Esophagus mucosa (tissue), 1 donor: ENCODE measurements around the gene STK32C. TPM values are rescaled to one million over a fixed set of nuclear protein-coding genes. Genes with fewer than 3 reads are reported as not detected.
"Not testable (repeated sequence)": the region's sequence is repeated elsewhere in the genome, so short reads cannot be mapped to it uniquely, and the experiment has no call there.

Source experiments
- ATAC-seq: fragments of 200-7000 bp; cut with Tn5 transposase; one replicate; pipeline ENCODE4 v1.9.1; 2020
- total RNA-seq: library from RNA; stranded (reverse); gene quantifications from one replicate; pipeline ENCODE4 v1.2.4, GENCODE V29; 2023
- donor health status: DM: yes; HTN: yes; CAD: no.

The STK32C gene
- 7.1 TPM for total RNA-seq

DNA sequence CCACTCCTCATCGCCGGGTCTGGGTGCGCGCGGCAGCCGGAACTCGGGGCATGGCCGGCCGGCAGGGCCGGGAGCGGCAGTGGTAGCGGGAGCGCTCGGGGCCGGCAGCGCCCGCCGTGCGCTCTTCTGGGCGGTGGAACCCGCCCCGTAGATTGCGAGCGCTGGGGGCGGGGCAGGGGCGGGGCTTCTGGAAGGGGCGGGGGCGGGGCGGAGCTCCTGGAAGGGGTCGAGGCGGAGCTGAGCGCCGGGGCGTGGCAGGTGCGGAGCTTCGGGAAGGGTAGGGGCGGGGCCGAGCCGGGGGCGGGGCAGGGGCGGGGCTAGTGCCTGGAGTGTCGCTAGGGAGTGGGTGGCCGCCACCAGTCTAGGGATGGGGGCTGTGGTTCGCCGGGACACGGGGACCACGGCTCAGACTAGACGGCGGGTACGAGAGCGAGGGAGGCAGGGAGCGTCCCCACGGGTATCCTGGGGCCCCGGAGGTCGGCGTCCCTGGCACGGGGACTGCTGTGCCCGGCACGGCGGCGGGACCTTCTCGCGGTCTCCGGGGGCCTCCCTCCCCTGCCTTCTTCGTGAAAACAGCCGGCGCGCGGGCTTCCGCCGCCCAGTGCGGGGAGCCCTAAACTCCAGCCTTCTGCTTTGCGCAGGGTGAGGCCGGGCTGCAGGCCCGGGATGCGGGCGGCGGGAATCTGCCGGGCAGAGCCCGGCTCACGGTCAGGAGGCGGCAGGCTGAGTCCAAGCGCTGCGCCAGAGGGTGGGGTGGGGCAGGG lies at the start of gene STK32C:
Gene STK32C, minus strand, starts transcription at position 128 of the 764 bp plus-strand sequence. Its CDS starts 117 bp downstream, at position 11.
- peak; percentile 96 for ATAC-seq

DNA sequence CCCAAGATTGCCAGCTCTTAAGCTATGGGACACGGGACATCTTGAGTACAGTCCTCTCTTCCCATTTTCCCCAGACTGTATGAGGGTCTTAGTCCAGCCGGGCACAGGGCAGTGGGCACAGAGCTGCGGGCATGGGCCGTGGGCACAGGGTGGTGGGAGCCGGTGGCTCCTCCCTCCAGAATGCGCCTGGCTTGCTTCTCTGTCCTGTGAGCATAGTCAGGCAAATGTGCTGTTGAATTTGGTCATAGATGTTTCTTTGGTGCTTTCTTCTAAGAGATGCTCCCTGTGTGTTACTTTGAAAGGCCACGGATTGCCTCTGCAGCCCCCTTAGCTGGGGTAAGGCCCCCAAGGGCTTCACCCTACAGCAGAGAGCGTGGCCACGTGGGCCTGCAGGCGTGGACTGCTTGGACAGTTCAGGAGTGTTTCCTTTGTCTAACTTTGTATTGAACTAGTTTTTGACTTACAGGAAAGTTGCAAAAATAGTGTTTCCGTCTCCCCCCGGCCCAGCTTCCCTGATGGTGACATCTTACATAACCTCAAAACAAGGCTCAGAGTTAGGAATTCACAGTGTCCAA lies 49.0 kb upstream of the STK32C start:
- ATAC-seq: no peak

DNA sequence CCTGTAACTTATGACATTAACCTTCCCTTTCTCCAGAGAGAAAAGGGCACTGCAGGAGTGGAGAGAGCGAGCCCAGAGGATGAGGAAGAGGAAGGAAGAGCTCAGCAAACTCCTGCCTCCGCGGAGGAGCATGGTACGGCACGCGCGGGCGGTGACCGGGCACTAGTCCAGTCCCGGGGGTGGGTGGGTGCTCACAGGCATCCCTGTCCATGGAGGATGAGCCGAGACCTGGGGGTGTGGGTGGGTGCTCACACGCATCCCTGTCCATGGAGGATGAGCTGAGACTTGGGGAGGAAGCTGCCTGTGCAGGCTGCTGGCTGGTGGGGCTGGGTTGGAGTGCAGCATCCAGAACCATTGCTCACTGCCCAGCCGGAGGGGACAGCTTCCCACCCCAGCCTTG lies 48.0 kb upstream of the STK32C start:
- ATAC-seq: no peak

DNA sequence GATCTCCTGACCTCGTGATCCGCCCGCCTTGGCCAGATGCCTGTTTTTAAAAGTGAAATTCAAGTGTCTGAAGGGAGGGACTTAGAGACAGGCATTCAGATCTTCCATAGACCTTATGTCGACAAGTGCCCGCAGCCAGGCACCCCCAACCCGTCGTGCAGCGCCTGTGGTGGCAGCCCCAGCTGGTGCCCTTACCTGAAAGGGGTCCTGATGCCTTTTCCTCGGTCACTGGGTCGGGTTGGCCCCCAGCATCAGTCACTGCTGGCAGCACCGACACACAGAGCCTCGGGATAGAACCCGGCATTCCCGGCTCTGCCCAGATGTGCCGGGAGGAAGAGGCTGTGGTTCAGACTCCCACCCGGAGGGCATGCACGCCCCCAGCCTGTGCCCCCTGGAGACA lies 47.5 kb upstream of the STK32C start:
- no peak for ATAC-seq

DNA sequence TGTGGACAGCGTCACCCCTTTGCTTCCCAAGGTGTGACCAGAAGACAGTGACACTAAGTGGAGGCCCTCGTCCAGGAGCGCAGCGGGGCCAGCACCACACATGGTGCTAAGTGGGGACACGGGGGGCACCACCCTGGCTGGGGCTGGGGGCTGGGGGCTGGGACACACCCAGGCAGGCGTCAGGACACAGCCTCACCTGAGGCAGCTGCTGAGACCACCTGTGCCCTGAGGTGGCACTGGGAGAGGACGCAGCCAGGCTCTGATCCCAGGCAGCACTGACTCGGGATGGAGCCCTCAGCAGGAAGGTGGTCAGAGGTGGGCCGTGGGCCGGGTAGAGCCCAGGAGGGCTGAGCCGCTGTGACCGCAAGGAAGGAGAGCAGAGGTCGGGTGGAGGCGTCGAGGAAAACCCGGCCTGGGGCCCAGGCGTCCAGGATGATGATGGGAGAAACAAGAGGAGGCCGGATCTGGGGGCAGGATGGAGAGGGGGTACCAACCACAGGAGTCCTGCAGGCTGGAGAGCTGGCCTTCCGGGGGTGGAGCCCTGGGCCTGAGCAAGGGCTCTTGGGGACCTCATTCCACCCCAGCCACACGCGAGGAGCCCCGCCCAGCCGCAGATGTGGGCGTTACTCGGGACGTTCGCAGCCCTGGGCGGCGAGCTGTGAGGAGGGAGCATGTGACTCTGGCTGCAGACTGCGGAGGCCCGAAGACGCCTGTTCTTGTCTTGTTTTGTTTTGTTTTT lies 46.8 kb upstream of the STK32C start:
- ATAC-seq: peak; percentile 19

DNA sequence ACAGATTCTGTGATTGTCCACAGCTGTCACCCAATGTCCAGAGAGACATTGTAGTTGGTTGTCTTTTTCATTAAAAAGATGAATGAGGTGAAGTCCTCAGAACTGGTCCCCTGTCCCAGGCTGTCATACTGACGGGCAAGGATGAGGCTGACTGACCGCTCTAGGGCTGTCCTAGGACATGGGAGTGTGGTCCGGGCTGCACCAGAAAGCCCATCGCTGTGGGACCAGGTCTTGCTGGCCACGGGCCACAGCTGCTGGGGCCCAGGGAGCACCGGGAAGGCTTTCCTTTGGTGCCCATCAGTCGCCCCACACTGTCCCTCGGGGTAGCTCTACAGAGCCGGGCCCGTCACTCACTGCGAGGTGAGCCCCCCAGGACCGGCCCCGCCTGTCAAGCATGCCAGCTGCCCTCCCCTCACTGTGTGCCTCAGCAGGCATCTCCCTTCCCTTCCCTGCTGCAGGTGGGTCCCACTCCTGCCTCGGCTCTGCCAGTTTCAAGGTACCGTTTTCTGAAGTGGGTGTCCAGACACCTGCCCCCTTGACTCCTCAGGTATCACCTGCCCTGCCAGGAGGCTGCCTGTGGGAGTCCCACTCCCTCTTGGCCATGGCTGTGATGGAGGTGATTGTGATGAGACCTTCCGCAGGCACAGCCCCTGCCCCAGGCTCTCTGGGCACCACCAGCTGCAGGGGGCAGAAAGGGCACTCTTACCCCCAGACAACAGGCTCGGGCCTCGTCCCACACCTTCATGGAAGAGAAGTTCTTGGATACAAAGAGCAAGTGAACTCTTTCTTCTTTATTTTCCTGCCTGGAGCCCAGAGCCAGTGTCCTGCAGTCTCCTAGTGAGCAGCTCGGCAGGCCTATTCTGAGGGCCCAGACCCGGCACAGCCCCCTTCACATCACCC lies 46.0 kb upstream of the STK32C start:
- no peak for ATAC-seq

DNA sequence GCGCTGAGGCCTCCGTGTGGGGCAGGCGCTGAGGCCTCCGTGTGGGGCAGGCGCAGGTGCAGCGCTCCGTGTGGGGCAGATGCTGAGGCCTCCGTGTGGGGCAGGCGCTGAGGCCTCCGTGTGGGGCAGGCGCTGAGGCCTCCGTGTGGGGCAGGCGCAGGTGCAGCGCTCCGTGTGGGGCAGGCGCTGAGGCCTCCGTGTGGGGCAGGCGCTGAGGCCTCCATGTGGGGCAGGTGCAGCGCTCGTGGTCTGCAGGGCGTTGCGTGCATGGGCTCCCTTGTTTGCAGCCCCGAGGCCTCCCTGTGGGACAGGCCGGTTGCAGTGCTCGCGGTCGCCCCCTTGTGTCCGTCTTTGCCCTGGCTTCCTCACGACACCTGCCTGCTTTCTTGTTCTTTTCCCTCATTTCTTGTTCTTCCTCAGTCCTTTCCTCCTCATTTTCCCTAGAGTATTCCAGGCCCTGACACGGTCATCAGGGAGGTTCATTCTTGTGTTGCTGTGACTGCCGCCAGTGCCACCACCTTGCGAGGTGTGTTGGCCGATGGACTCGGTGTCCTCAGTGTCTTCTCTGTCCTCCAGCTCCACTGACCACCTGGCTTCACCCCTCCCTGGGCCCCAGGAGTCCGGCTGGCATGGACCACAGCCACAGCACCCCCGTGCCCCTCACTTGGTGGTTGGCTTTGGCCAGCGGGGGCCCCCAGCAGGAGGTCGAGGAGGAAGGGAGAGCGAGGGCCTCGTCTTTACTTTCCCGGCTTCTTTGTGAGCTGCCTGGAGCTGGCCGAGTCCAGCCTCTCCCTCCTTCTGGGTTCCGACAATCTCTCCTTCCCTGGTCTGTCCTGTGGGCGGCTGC lies 44.9 kb upstream of the STK32C start:
- ATAC-seq: not testable (repeated sequence)

DNA sequence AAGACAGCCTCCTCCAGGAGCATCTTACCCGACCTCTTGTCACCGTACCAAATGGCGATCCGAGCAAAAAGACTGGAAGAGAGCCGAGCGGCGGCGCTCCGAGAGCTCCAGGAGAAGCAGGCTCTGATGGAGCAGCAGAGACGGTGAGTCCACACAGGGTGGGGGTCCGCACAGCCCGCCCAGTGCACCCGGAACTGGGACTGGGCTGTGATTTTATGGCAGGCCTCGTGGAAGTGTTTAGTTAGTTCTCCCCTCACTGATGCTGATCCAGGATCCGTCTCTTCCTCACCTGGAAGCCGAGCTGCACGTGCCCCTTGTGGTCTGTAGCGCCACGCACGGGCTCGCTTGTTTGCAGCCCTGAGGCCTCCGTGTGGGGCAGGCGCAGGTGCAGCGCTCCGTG lies 43.9 kb upstream of the STK32C start:
- ATAC-seq: no peak

DNA sequence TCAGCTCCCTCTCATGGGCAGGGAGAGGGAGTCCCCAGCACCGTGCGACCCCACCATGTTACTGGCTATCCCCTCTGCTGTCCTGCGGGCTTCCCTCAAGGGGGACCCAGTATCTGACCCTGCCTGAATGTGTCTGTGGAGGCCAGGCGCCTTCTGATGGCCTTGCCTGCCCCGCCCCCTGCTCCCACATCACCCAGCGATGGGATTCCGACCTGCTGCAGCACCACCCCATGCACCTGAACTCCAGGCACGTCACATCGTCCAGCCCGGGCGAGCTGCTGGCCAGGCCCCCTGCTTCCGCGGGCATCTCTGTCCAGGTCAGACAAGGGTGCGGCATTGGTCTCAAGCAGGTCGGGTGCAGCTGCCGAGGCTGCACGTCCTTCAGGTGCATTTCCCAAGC lies 43.2 kb upstream of the STK32C start:
- no peak for ATAC-seq

DNA sequence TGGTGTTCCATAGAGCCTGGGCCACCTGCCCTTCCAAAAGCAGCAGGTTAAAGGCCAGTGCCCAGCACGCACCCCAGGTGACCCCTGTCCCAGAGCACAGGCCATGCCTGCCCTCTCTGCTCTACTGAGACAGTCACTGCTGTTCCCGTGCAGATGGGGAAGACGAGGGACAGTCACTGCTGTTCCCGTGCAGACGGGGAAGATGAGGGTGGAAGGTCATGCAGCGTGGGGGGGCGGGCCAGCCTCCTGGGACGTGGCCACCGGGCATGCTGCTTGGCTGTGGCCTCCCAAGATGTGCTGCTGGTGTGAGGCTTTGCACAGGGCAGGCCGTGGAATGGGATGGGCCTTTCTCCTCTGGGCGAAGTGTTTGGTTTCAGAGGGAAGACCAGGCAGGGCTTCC lies 42.6 kb upstream of the STK32C start:
- ATAC-seq: no peak

DNA sequence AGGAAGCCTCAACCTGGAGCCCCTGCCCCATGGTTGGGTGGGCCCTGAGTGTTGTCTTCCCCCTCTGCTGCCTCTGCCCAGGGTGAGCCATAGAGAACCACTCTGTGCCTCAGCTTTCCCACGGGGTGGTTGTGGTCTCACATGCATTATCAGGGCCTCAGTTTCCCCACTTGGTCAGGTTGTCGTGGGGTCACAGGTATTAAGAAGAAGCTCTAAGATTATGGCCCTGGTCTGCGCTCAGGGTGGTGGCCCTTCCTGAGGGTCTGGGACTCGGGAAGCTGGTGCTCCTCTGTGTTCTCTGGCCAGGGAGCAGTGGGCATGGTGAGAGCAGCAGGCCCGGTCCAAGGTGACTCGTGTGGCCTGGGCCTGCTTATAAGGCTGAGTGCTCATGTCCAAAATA lies 42.0 kb upstream of the STK32C start:
- ATAC-seq: no peak

DNA sequence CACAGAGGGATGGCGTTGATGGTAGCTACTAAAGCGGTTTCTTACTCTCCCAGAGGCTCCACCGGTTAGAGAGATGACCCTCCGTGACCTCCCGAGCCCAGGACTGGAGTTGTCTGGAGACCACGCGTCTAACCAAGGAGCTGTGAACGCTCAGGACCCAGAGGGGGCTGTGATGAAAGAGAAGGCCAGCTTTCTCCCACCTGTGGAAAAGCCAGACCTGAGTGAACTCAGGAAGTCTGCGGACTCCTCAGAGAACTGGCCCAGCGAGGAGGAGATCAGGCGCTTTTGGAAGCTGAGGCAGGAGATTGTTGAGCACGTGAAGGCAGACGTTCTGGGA lies 40.1 kb upstream of the STK32C start:
- no peak for ATAC-seq

DNA sequence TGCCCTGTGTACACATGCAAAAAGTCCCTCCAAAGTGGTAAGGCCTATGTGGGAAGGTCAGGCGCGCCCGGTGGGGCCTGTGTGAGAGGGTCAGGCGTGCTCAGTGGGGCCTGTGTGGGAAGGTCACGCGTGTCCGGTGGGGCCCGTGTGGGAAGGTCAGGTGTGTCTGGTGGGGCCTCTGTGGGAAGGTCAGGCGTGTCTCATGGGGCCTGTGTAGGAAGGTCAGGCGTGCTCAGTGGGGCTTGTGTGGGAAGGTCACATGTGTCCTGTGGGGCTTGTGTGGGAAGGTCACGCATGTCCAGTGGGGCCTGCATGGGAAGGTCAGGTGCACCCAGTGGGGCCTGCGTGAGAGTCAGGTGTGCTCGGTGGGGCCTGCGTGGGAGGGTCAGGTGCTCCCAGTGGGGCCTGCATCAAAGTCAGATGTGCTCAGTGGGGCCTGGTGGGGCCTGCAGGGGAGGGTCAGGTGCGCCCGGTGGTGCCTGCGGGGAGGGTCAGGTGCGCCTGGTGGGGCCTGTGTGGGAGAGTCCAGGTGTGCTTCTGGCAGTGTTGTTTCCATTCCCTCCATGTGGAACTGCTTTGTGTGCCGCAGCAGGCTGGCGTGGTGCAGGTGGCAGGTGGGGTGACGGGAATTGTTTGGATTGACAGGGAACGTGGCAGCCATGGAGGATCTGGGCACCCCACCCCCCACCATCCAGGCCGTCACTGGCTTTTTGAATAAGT lies 39.6 kb upstream of the STK32C start:
- peak; percentile 25 for ATAC-seq

DNA sequence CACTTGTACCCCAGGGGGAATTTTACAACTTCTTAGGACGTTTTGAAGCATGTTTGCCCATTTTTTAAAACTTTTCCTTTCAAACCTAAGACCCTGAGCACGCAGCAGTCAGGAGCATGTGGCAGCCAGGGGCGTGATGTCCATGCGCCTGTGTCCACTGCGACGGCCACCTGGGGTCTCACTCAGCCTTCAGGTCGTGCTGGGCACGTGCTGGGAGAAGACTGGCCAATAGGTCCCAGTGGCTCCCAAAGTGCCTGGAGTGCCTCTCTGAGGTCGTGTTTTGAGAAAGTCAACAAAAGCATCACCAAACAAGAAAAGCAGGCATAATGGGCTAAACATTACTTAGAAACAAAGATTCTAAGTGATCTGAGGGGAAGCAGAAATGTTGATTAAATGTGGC lies 39.1 kb upstream of the STK32C start:
- ATAC-seq: no peak

DNA sequence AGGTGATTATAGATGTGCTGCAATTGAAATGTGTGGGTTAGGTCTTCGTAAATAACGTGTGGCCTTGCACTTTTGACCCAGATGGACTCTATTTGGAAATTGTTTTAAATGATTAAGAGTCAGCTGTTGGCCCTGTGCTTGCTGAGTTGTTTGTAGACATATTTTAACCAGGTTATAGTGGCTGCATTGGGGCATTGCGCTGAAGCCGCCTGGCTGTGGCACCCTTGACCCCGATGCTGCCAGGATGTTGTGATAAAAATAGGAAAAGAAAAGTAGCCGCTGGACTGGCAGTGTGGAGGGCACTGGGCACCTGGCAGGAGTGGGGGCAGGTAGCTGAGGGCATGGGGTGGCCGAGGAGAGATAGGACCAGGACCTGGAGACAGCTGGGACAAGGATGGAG lies 37.6 kb upstream of the STK32C start:
- no peak for ATAC-seq

DNA sequence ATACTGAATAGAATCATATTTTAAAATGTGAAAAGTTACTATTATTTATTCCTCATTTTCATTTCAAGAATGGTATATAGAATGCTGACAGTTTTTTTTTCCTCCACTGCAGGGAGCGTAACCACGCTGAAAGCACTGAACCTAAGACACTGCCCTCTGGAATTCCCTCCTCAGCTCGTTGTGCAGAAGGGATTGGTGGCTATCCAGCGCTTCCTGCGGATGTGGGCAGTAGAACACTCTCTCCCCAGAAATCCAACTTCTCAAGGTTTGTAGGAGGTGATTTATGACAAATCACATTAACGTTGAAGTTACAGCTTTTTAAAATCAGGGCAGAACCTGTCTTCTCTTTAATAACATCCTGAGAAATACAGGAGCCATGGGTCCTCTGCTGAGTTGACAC lies 36.6 kb upstream of the STK32C start:
- ATAC-seq: no peak

DNA sequence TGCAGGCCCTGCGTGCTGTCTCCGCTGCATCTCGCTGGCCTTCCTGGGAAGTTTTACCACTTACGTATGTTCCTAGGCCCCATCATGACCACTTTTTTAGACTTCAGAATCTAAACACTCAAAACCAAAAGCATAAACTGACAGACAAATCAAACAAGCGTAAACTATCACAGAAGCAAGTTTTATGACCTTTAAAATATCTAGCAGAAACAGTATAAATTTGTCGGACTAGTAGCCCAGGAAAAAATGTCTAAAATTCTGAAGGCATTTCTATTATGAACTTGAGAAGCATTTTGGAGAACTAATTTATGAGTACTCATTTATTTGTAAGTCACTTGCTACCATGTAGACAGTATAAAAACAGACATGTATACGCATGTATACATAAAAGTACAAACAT lies 34.8 kb upstream of the STK32C start:
- no peak for ATAC-seq

DNA sequence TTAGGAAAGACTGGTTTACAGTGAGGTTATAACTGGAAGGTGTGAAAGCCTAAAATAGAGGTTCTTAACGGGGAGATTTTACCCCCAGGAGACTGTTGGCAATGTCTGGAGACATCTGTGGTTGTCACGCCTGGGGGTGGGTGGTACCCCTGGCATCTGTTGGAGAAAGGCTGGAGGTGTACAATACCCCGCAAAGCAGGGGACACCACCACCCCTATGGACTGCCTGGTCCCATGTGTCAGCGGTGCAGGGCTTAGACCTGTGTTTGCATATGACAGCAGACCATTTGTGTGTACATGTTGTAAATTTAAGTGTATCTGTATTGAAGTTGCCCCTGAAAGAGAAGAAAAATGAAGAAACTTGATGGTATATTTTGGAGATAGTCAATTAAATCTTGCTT lies 34.0 kb upstream of the STK32C start:
- ATAC-seq: no peak

DNA sequence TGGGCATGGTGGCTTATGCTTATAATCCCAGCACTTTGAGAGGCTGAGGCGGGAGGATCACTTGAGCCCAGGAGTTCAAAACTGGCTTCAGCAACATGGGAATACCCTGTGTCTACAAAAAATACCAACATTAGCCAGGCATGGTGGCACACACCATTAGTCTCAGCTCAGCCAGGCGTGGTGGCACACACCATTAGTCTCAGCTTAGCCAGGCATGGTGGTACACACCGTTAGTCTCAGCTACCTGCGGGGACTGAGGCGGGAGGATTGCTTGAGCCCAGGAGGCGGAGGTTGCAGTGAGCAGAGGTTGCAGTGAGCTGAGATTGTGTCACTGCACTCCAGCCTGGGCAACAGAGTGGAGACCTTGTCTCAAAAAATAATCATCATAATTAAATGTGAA lies 33.3 kb upstream of the STK32C start:
- no peak for ATAC-seq

DNA sequence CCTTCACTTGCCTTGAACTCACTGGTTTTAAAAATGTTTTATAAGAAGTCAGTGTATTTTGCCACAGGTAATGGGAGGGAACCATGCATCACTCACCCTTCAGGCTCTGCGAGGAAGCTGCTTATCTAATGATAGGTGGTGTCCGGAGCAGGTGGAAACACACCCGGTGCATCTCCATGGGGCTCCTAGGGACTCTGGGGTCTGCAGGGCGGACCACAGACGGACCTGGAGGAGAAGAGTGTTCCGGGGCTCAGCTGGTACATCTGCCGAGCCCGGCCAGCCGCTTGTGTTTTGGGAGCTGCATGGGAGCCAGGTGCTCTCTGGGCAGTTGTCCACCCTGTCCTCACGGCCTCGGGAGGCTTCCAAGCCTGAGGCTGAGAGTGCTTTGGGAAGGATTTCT lies 31.5 kb upstream of the STK32C start:
- ATAC-seq: no peak

DNA sequence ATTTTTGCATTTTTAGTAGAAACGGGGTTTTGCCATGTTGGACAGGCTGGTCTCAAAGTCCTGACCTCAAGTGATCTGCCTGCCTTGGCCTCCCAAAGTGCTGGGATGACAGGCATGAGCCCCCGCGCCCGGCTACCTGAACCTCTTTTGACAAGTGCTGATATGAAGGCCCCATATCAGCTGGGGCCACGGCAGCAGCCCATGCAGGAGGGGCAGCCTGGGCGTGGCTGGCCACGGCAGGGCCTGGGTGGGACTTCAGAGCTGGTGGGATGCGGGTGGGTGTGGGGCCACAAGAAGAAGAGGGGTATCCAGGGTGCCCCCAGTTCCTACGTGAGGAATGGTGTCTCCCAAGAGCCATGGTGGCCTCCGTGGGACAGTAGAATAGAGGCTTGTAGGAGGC lies 31.1 kb upstream of the STK32C start:
- no peak for ATAC-seq
